MCF 10A (cell line): ENCODE measurements around the gene ABCF2. TPM values are rescaled to one million over a fixed set of nuclear protein-coding genes. Genes with fewer than 3 reads are reported as not detected.

Experiments
- BruUV-seq: library from RNA; stranded (reverse); fragments of 400-500 nt; replicated peaks from 2 replicates; lab custom pipeline; 2021; lab: Mats Ljungman, UMichigan
- CTCF ChIA-PET: fragments of 300-600 bp; sonication (Branson Sonifier 250); formaldehyde crosslinking; extraction: SDS; loops from one replicate; lab custom pipeline; 2021; ENCODE audit warnings: antibody characterized with exemption, inconsistent platforms; lab: Yijun Ruan, JAX
- POLR2A ChIA-PET: fragments of 300-600, 350-650 bp; sonication (Branson Sonifier 250); formaldehyde crosslinking; extraction: SDS; loops from one replicate; lab custom pipeline; 2020; ENCODE audit warnings: antibody characterized with exemption, inconsistent platforms; lab: Yijun Ruan, JAX
- DNase-seq: peaks from one replicate; pipeline ENCODE4 v3.0.0-alpha.2; 2018; ENCODE audit not compliant: unreplicated experiment
- H3K27ac Mint-ChIP-seq: one replicate; pipeline ENCODE4 v1.8.0; 2022; ENCODE audit warnings: mild to moderate bottlenecking, low read depth, mixed read lengths; ENCODE audit not compliant: unreplicated experiment
- H3K27me3 Mint-ChIP-seq: one replicate; pipeline ENCODE4 v1.8.0; 2022; ENCODE audit warnings: mixed read lengths; ENCODE audit not compliant: insufficient read depth, unreplicated experiment
- H3K36me3 Mint-ChIP-seq: one replicate; pipeline ENCODE4 v1.8.0; 2022; ENCODE audit warnings: mild to moderate bottlenecking, moderate library complexity, mixed read lengths; ENCODE audit not compliant: insufficient read depth, unreplicated experiment
- H3K4me1 Mint-ChIP-seq: one replicate; pipeline ENCODE4 v1.8.0; 2022; ENCODE audit warnings: mixed read lengths; ENCODE audit not compliant: insufficient read depth, unreplicated experiment
- H3K4me3 Mint-ChIP-seq: one replicate; pipeline ENCODE4 v1.8.0; 2022; ENCODE audit warnings: mild to moderate bottlenecking, moderate library complexity, mixed read lengths; ENCODE audit not compliant: unreplicated experiment
- H3K9me3 Mint-ChIP-seq: one replicate; pipeline ENCODE4 v1.8.0; 2022; ENCODE audit warnings: mixed read lengths; ENCODE audit not compliant: unreplicated experiment
- intact Hi-C: fragments of 100-400 bp; cut with micrococcal nuclease; formaldehyde crosslinking; loops from 2 replicates; pipeline ENCODE4 v1.14.1; 2022
- total RNA-seq: library from RNA; stranded (reverse); gene quantifications from 2 replicates; pipeline ENCODE4 v1.2.3, GENCODE V29; 2022
- TF ChIP-seq, protein P1 (sequence below): fragments of 200-600 bp; IDR thresholded peaks from one replicate; pipeline ENCODE4 v1.8.0; 2022; ENCODE audit warnings: antibody characterized with exemption, mild to moderate bottlenecking; ENCODE audit not compliant: unreplicated experiment

ABCF2 gene
- total RNA-seq, 1 experiment from 2014 or later, result 72.4 TPM

DNA sequence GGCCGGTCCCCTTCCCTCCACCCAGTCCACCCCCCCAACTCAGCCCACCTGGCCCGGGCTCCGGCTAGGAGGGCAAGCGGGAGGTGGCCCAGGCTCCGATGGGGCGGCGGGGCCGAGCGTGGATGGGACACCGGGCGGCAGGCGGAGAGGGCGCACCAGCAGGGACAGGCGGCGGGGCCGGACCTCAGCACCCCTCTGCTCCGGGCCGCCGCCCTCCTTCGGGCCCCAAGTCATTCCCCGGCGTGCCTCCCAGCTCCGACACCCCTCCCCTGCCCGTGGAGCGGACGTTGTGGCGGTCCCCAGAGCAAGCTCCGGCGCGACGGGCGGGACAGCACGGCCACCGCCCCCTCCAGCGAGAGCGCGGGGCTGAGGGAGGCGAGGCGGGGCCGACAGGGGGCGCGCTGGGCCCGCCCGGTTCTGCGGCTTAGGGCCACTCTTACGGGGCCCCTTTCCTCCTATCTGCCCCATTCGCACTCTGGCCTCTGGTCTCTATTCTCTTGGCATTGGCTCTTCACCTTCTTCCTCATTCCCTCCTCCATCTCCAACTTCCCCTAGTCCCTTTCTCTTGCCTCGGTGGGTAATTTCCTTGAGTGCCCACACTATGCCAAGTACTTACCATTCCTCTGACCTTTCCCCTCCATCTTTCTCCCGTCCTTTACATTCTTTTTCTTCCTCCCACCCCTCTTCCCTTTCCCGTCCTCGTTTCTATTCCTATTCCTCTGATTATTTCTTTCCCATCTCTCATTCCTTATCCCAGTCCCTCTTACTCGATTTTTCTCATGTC is 58.8 kb downstream of the ABCF2 start:
- Mint-ChIP-seq H3K4me3 (peak overlapping the region; percentile 38), H3K36me3 (no peaks in the 10 kb centered on the region), H3K27me3 (peaks cover 35% of the 10 kb centered on the region), H3K9me3 (no peaks in the 10 kb centered on the region), H3K27ac (no peak overlapping the region), H3K4me1 (no peaks in the 10 kb centered on the region)
- DNase-seq, result no peak
- ChIA-PET CTCF (interaction anchor here (0.6 kb wide), 3 partner anchors 20 to 146 kb away, joined by 3 to 4 read pairs (median 3); no protein-coding TSS in a partner anchor), POLR2A (no interaction called here)
- BruUV-seq, result no TSS peak
- intact Hi-C loops, result no loop called here
- TF ChIP-seq, protein P1, sequence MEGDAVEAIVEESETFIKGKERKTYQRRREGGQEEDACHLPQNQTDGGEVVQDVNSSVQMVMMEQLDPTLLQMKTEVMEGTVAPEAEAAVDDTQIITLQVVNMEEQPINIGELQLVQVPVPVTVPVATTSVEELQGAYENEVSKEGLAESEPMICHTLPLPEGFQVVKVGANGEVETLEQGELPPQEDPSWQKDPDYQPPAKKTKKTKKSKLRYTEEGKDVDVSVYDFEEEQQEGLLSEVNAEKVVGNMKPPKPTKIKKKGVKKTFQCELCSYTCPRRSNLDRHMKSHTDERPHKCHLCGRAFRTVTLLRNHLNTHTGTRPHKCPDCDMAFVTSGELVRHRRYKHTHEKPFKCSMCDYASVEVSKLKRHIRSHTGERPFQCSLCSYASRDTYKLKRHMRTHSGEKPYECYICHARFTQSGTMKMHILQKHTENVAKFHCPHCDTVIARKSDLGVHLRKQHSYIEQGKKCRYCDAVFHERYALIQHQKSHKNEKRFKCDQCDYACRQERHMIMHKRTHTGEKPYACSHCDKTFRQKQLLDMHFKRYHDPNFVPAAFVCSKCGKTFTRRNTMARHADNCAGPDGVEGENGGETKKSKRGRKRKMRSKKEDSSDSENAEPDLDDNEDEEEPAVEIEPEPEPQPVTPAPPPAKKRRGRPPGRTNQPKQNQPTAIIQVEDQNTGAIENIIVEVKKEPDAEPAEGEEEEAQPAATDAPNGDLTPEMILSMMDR, result no peak

DNA sequence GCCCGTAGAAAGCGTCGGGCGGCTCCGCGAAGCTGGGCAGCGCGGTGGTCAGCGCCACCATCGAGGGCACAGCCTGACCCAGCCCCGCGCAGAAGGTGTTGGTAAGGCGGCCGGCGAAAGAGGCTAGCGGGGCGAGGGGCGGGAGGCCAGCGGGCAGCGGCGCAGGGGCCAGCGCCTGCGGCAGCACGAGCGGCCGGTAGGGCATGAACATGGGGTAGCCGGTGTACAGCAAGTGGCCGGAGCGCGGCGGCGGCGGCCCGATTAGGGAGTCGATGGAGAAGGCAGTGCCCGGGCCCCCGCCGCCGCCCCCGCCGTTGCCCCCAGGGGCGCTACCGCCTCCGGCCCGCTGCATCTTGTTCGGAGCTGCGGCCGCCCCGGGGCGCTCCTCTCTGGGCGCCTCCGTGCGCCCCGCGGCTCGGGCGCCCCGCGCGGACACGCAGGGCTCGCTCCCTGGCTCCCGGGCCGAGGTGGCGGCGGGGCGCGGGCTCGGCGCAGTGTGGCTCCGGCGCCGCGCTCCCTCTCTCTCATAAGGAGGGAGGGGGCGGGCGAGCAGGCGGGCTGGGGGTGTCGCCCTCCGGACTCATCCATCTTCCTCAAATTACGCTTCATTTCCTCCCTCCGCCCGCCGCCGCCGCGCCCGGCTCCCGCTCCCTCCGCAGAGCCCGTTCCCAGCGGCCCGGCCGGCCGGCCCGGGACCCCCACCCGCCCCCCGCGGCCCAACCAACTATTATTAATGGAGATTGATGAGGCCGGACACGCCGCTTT is 59.6 kb downstream of the ABCF2 start, which contains the start of gene GBX1:
Gene GBX1, minus strand, starts transcription at position 498 of the 765 bp plus-strand sequence. Its CDS starts 146 bp downstream, at position 352.
- Mint-ChIP-seq H3K4me3 (peak within 1 kb of the TSS; percentile 38), H3K4me1 (no peaks in the 10 kb centered on the region), H3K27me3 (peaks cover 27% of the 10 kb centered on the region), H3K9me3 (no peaks in the 10 kb centered on the region), H3K27ac (no peak within 1 kb of the TSS), H3K36me3 (no peaks in the 10 kb centered on the region)
- no TSS peak for BruUV-seq
- ChIA-PET CTCF (no interaction called here), POLR2A (no interaction called here)
- intact Hi-C loops, result no loop called here
- TF ChIP-seq, protein P1, result no peak
- no peak for DNase-seq

DNA sequence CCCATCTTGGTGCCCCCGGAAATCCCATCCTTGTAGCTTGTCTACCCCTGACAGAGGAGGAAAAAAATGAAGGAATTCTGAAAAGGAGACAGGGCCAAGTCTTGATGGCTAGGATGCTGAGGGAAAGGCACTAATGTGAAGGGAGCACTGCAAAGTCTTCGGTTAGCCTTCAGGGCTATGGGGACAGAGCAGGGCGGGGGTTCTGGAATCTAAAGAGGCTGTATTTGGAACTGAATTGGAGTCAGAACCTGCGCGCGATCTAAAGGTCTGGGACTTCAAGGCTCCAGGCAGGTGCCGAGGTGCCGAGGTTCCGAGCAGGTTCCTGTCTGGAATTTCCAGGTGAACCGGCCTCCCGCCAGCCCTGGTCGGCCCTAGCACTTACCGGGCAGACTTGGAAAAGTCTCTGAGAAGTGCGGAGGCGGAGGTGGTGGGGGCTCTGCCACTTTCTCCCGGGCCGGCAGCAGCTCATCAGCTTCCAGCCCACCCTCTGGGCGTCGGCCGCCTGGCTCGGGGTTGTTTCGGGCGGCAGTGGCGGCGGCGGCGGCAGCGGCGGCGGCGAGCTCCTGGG is 60.3 kb downstream of the ABCF2 start:
- Mint-ChIP-seq H3K4me3 (no peak overlapping the region), H3K27me3 (peaks cover 24% of the 10 kb centered on the region), H3K9me3 (no peaks in the 10 kb centered on the region), H3K27ac (no peak overlapping the region), H3K4me1 (no peaks in the 10 kb centered on the region), H3K36me3 (no peaks in the 10 kb centered on the region)
- POLR2A ChIA-PET, result no interaction called here
- intact Hi-C loops, result no loop called here
- no peak for DNase-seq
- CTCF ChIA-PET, result interaction anchor here (0.6 to 1.2 kb wide), 2 partner anchors 43 to 138 kb away, joined by 3 read pairs; no protein-coding TSS in a partner anchor
- no TSS peak for BruUV-seq
- TF ChIP-seq, protein P1, result no peak

Other genes starting within 250 kb of the ABCF2 start
- 0.09 TPM in 1 of 2 replicates, not detected in the other for gene KCNH2, start 248.9 kb downstream of the ABCF2 start, total RNA-seq
- gene NOS3, start 236.2 kb downstream of the ABCF2 start, total RNA-seq, result 0.20 and 0.30 TPM in 2 replicates
- gene ATG9B, start 202.7 kb downstream of the ABCF2 start, total RNA-seq, result 0.12 and 0.29 TPM in 2 replicates
- gene ABCB8, start 198.8 kb downstream of the ABCF2 start, total RNA-seq, result 73.4 and 76.1 TPM in 2 replicates
- 3.9 and 8.8 TPM in 2 replicates for gene ASIC3, start 178.7 kb downstream of the ABCF2 start, total RNA-seq
- 11.8 and 12.2 TPM in 2 replicates for gene CDK5, start 169.3 kb downstream of the ABCF2 start, total RNA-seq
- gene SLC4A2, start 167.6 kb downstream of the ABCF2 start, total RNA-seq, result 112 and 114 TPM in 2 replicates
- 79.3 and 83.6 TPM in 2 replicates for gene FASTK, start 146.4 kb downstream of the ABCF2 start, total RNA-seq
- gene TMUB1, start 143.7 kb downstream of the ABCF2 start, total RNA-seq, result 25.7 and 30.1 TPM in 2 replicates
- 95.6 and 138 TPM in 2 replicates for gene AGAP3, start 140.7 kb downstream of the ABCF2 start, total RNA-seq
- gene GBX1, start 59.5 kb downstream of the ABCF2 start, total RNA-seq, result not detected in 2 replicates
- not detected in 2 replicates for gene ASB10, start 40.0 kb downstream of the ABCF2 start, total RNA-seq
- gene H2BK1, start 16.7 kb downstream of the ABCF2 start, total RNA-seq, result not detected in 2 replicates
- 28.2 and 33.8 TPM in 2 replicates for gene CHPF2, start 5.3 kb upstream of the ABCF2 start, total RNA-seq
- gene SMARCD3, start 21.5 kb upstream of the ABCF2 start, total RNA-seq, result 3.8 and 5.3 TPM in 2 replicates
- gene NUB1, start 114.6 kb upstream of the ABCF2 start, total RNA-seq, result 53.3 and 59.6 TPM in 2 replicates
- gene WDR86, start 182.8 kb upstream of the ABCF2 start, total RNA-seq, result not detected in 2 replicates
- gene CRYGN, start 212.9 kb upstream of the ABCF2 start, total RNA-seq, result not detected in 2 replicates